Muscle of leg (tissue), 11 donors: Measurements from ENCODE around the gene SYPL1. TPM values are rescaled to one million over a fixed set of nuclear protein-coding genes. Genes with fewer than 3 reads are reported as not detected.

Experiments
- DNase-seq: peaks from one replicate; pipeline ENCODE4 v3.0.0; 2013
- H3K27ac ChIP-seq: one replicate; pipeline ENCODE4 v1.5.1; 2013; ENCODE audit warnings: mild to moderate bottlenecking, low read length, control low read depth
- H3K27me3 ChIP-seq: one replicate; pipeline ENCODE4 v1.6.1; 2013; ENCODE audit warnings: low read length; ENCODE audit not compliant: control insufficient read depth, insufficient read depth
- H3K36me3 ChIP-seq: one replicate; pipeline ENCODE4 v1.6.1; 2013; ENCODE audit warnings: low read length; ENCODE audit not compliant: control insufficient read depth, insufficient read depth
- H3K4me1 ChIP-seq: one replicate; pipeline ENCODE4 v1.6.1; 2013; ENCODE audit warnings: low read length; ENCODE audit not compliant: control insufficient read depth, insufficient read depth
- H3K4me3 ChIP-seq: one replicate; pipeline ENCODE4 v1.5.1; 2013; ENCODE audit warnings: low read length, control low read depth
- H3K9me3 ChIP-seq: replicated peaks from 2 replicates; pipeline ENCODE4 v1.6.1; 2013; ENCODE audit warnings: low read depth, low read length; ENCODE audit not compliant: control insufficient read depth
- WGBS: methylation state at CpG from one replicate; pipeline ENCODE4 v1.1.5; 2013; ENCODE audit warnings: missing lambda C conversion rate; ENCODE audit not compliant: insufficient coverage; 5-methylcytosine and 5-hydroxymethylcytosine counted together
- polyA plus RNA-seq, 8 donors: library from polyadenylated mRNA; unstranded; fragments of 120-200 nt; gene quantifications; one replicate each; pipeline versions ENCODE4 v1.2.1 to v1.2.3, GENCODE V29; 2013; ENCODE audit warnings: inconsistent platforms in 1 of 8, low replicate concordance in 1 of 8; ENCODE audit not compliant: insufficient read length in 8 of 8, insufficient read depth in 1 of 8
- total RNA-seq: library from RNA; stranded (reverse); fragments of 120-200 nt; gene quantifications from one replicate; pipeline ENCODE4 v1.2.4, GENCODE V29; 2013

Gene SYPL1
- total and polyA plus RNA-seq, 9 donors, result 31.3 to 69.3 (median 58.4) TPM

DNA sequence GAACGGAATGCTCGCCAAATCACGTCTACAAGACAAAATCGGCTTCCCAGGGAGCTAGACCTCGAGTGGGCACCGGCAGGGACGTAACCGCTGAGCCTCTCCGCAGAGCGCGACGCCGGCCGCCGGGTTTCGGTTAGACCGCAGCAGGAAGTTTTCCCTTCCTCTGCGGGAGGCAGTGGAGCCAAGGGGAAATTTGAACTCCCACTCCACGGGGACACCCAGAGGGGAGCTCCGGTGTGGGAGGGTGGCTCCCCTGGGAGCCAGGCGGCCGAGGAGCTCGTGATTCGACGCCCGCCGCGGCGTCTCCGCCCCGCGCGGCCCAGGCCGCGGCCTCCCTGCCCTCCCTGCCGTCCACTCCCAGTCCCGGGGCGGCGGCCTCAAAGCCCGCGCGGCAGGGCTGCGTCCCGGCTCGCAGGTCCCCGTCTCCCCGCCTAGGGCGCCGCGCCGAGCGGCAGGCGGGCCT is 426 bp downstream of the SYPL1 start:
- H3K4me1 ChIP-seq, result peaks cover 5% of the 10 kb centered on the region
- H3K36me3 ChIP-seq, result no peaks in the 10 kb centered on the region
- under 1% methylated on average over 37 of the region's 53 CpGs for WGBS
- H3K27me3 ChIP-seq, result no peaks in the 10 kb centered on the region
- H3K9me3 ChIP-seq, result no peaks in the 10 kb centered on the region
- peak overlapping the region; percentile 83 for H3K4me3 ChIP-seq
- DNase-seq, result no peak
- H3K27ac ChIP-seq, result peak overlapping the region; percentile 97

DNA sequence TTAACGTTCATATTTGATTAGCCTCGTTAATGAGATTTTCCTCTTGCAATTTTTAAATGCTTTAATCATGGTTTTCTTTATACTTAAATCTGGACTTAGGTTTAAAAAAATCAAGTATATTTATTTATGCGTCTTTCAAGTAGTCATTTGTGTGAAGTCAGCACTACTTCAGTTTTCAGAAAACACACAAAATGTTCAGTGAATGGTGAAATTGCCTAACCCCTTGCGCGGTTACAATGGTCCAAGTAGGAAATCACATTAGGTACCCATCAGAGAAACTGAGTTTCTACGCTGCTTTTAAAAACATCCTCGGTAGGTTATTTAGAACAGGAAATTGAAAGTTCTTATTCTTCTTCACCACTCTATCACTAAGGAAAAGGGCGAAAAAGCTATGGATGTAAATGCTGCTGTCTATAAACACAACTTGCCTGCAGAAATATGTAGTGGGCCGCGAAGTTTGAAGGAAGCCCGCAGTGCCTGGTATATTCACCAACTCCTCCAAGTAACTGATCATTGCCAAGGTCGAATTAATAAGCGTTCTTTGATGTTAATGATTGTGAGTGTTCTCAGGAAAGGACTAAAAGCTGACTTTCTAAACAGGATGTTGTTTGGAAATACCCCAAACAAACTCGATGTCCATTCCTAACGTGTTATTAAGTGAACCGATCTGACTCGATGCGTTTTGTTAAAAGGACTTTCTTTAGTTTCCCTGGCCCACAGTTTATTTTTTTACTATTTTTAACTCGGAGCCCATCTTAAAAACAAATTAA is 1.0 kb downstream of the SYPL1 start:
- 0% methylated on average over 6 of the region's 19 CpGs for WGBS

DNA sequence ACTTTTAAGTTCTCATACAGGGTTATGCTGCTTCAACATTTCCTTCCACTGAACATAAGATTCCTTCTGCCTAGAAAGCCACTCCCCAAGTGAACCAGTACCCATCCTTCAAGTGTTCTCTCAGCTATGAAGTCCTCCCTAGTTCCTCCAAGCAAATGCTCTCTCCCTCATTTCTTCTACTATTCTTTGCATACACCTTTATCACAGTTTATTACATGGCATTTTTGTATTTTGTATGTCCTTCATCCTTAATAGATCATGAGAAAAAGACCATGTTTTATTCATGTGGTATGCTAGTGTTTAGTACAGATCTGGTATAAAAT is 1.9 kb downstream of the SYPL1 start:
- Histone ChIP-seq H3K4me1 (peaks cover 5% of the 10 kb centered on the region), H3K36me3 (no peaks in the 10 kb centered on the region), H3K27ac (no peak overlapping the region), H3K9me3 (no peaks in the 10 kb centered on the region), H3K4me3 (no peak overlapping the region), H3K27me3 (no peaks in the 10 kb centered on the region)
- DNase-seq, result no peak

More for the DNA sequence above, 1.0 kb downstream of the SYPL1 start:
- H3K36me3 ChIP-seq, result no peaks in the 10 kb centered on the region
- peaks cover 5% of the 10 kb centered on the region for H3K4me1 ChIP-seq
- no peaks in the 10 kb centered on the region for H3K9me3 ChIP-seq
- peak overlapping the region; percentile 97 for H3K27ac ChIP-seq
- DNase-seq, result peak; percentile 9
- H3K4me3 ChIP-seq, result peak overlapping the region; percentile 83
- H3K27me3 ChIP-seq, result no peaks in the 10 kb centered on the region

DNA sequence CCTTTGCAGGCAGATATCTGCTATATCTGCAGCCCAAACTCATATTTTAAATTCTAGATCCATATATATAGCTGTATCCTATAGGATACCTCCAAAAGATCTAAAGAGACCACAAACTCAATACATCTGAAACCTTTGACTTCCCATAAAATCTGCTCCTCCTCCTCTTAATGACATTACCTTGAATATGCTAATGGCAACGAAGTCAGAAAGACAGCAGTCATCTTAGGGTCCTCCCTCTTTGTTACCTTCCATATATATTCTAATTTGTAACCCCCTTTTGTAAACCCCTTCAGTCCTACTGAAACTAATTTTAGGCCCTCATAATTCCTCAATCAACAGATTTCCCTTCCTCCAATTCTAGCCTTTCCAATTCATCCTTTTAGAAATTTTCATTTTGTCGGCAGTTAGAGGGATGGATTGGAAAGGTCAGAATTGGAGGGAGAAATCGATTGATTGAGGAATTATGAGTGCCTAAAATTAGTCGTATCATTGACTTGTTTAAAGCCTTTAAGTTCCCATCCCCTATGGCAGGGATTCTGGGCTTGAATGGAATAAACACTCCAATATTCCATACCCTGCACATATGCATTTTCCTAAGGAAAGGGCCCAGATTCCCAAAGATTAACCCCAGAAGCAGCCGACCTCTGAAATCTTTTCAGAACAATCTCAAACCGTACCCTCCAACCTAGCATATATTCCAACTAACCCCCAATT is 2.4 kb downstream of the SYPL1 start:
- Histone ChIP-seq H3K4me1 (peaks cover 5% of the 10 kb centered on the region), H3K27ac (no peak overlapping the region), H3K27me3 (no peaks in the 10 kb centered on the region), H3K36me3 (no peaks in the 10 kb centered on the region), H3K4me3 (no peak overlapping the region), H3K9me3 (no peaks in the 10 kb centered on the region)
- WGBS, result 78% methylated on average over 3 of the region's 6 CpGs
- no peak for DNase-seq

DNA sequence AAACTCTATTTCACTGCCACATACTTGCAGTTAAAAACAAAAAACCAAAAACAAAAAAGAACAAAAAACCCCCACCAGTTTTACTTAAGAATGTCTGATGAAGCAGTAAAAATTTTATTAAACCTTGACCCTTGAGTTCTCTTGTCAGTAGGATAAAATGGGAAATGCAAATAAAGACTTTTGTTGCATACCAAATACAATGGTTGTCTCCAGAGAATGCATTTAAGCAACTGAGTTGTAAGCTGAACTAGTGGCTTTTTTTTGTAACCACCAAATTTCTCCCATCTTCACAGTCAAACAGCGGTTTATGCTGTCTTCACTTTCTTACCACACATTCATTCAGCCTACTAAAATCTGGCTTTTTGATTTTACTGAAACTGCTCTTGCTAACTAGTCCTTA is 3.1 kb downstream of the SYPL1 start:
- no peak overlapping the region for H3K27ac ChIP-seq
- H3K4me3 ChIP-seq, result no peak overlapping the region

DNA sequence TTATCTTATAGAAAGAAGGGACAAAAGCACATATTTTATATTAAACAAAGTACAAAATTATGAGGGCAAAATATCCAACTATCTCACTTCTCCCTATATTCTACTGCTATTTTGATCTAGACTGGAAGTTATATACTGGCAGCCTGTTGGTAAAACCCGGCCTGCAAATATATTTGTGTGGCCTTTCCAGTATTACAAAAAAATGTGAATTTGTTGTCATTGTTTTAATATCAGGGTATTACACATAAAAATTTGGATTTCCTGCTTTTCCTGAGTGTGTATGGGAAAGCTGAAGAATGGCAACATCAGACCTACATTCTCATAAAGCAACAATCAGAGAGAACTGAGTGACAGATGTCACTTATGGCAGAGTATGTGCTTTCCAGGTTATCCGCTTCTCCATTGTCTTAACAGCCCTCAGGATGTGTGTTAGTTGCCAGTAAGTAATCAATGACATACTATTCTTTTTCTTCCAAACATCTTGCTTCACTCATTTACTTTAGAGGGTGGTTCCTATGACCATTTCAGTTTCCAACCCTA is 7.3 kb downstream of the SYPL1 start:
- no peak overlapping the region for H3K27ac ChIP-seq

More for the DNA sequence above, 3.1 kb downstream of the SYPL1 start:
- Histone ChIP-seq H3K9me3 (no peaks in the 10 kb centered on the region), H3K27me3 (no peaks in the 10 kb centered on the region), H3K36me3 (no peaks in the 10 kb centered on the region), H3K4me1 (peaks cover 5% of the 10 kb centered on the region)
- no CpG with 5 or more reads among the region's 1 CpG for WGBS
- DNase-seq, result no peak

DNA sequence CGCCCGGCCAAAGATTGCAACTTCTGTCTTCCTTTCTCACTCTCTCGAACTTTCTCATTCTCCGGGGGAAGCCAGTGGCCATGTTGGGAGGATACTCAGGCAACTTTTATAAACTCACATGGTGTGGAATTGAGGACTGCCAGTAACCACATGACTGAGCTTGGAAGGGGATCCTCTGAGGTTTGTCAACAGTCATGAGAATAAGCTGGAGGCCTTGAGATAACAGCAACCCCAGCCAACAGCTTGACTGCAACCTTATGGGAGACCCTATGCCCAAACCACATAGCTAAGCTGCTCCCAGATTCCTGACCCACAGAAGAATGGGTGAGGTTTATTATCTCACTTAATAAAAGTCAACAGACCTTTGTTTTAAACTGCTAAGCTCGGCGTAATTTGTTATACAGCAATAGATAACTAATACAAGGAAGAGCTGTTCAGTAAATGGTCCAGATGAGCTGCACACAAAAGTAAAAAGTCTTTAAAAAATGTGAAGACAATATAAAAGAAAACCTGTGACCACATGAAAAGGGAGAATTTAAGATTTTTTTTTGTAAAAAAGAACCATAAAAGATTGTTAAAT is 9.6 kb downstream of the SYPL1 start:
- no peaks in the 10 kb centered on the region for H3K4me1 ChIP-seq
- DNase-seq, result no peak
- WGBS, result no CpG with 5 or more reads among the region's 6 CpGs
- no peak overlapping the region for H3K27ac ChIP-seq
- no peaks in the 10 kb centered on the region for H3K36me3 ChIP-seq
- no peak overlapping the region for H3K4me3 ChIP-seq
- H3K27me3 ChIP-seq, result no peaks in the 10 kb centered on the region
- no peaks in the 10 kb centered on the region for H3K9me3 ChIP-seq

More for the DNA sequence above, 7.3 kb downstream of the SYPL1 start:
- DNase-seq, result peak; percentile 11
- no CpG with 5 or more reads among the region's 2 CpGs for WGBS
- no peak overlapping the region for H3K4me3 ChIP-seq
- no peaks in the 10 kb centered on the region for H3K27me3 ChIP-seq
- no peaks in the 10 kb centered on the region for H3K36me3 ChIP-seq
- no peaks in the 10 kb centered on the region for H3K9me3 ChIP-seq
- no peaks in the 10 kb centered on the region for H3K4me1 ChIP-seq

DNA sequence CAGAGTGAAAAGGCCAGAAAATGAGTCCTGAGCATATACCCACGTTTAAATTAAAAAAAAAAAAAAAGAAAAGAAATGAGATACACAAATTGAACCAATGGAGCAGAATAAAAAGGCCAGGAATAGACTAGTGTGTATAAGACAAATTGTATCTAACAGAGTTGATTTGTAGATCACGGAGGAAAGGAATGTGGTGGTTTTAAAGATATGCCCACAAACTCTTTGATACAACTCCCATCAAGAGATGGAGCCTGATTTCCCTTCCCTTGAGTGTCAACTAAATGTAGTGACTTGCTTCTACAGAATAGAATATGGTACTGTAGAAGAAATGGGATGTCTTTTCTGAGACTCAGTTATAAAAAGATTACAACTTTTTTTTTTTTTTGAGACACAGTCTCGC is 10.4 kb downstream of the SYPL1 start:
- Histone ChIP-seq H3K36me3 (peaks cover 3% of the 10 kb centered on the region), H3K27ac (no peak overlapping the region), H3K4me3 (no peak overlapping the region), H3K9me3 (no peaks in the 10 kb centered on the region), H3K27me3 (no peaks in the 10 kb centered on the region), H3K4me1 (no peaks in the 10 kb centered on the region)
- WGBS, result no CpG with 5 or more reads among the region's 3 CpGs
- no peak for DNase-seq

DNA sequence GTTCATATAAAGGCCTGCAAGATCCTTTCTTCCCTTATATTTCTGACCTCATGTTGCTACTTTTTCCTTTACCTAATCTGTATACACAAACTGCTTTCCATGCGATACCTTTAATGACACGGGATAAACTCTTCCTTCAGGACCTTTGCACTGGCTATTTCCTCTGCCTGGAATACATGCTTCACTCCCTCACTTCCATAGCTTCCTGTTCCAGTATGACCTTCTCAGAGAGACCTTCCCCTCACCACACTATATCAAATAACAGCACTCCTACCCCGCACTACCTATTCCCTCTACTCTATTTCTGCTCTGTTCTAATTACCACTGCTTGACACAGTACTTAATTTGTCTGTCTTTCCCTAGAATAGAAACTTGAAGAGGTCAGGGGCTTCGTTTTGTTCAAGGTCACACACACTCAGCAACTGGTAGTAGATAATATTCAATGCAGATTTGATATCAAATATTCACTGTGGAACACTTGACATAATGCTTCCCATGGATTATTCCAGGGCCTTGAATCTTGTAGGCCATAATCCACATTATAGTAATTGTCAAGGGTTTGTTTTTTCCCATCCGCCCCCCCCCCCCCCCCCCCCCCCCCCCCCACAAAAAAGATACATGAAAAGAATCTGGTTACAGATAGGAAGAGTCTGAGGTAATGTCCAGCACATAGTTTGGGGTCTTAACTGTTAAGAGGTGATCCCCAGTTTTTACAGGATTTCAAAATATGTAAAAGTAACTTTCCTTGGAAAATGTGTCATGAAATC is 11.1 kb downstream of the SYPL1 start:
- 70% methylated on average over 2 of the region's 5 CpGs for WGBS
- Histone ChIP-seq H3K9me3 (no peaks in the 10 kb centered on the region), H3K4me3 (no peak overlapping the region), H3K27ac (no peak overlapping the region), H3K4me1 (no peaks in the 10 kb centered on the region), H3K36me3 (peaks cover 4% of the 10 kb centered on the region), H3K27me3 (no peaks in the 10 kb centered on the region)
- no peak for DNase-seq
